Prostate gland (tissue), 2 donors: ENCODE measurements around the gene NTNG1. TPM values are rescaled to one million over a fixed set of nuclear protein-coding genes. Genes with fewer than 3 reads are reported as not detected.

Experiments
- DNase-seq: peaks from one replicate; pipeline ENCODE4 v3.0.0-alpha.2; 2019; ENCODE audit warnings: low spot score
- H3K27ac ChIP-seq, 2 donors: fragments of 200-600 bp; sonication (generic); 2 replicates each; pipeline ENCODE4 v1.5.1; 2017 to 2019
- H3K27me3 ChIP-seq: fragments of 200-600 bp; sonication (generic); replicated peaks from 2 replicates; pipeline ENCODE4 v1.5.1; 2019; ENCODE audit not compliant: insufficient read depth
- H3K36me3 ChIP-seq, 2 donors: fragments of 200-600 bp; sonication (generic); 1 replicate in 1 of 2; 2 replicates in 1 of 2; pipeline versions ENCODE4 v1.5.1 to v1.8.1; 2017 to 2019
- H3K4me1 ChIP-seq: fragments of 200-600 bp; sonication (generic); replicated peaks from 2 replicates; pipeline ENCODE4 v1.5.1; 2019
- H3K4me3 ChIP-seq, 2 donors: fragments of 200-600 bp; sonication (generic); 2 replicates each; pipeline ENCODE4 v1.5.1; 2017 to 2019
- H3K9me3 ChIP-seq: fragments of 200-600 bp; sonication (generic); 2 replicates; pipeline ENCODE4 v1.5.1; 2017
- POLR2A ChIP-seq: fragments of 450-650 bp; IDR thresholded peaks from one replicate; pipeline ENCODE4 v1.6.1; 2016; ENCODE audit warnings: antibody characterized with exemption, mild to moderate bottlenecking
- POLR2AphosphoS5 ChIP-seq: sonication (generic); formaldehyde crosslinking; IDR thresholded peaks from one replicate; pipeline ENCODE4 v1.6.1; 2017; ENCODE audit warnings: antibody characterized with exemption
- WGBS: methylation state at CpG from one replicate; pipeline ENCODE4 v1.1.5; 2018; 5-methylcytosine and 5-hydroxymethylcytosine counted together
- intact Hi-C: fragments of 100-400 bp; cut with DNase I; formaldehyde crosslinking; loops from one replicate; pipeline ENCODE4 v1.14.2; 2022
- total RNA-seq, 2 donors: library from RNA; depleted of rRNA; stranded (reverse); fragments of >200 nt; gene quantifications; one replicate each; pipeline ENCODE4 v1.1.0, GENCODE V29; 2016
- TF ChIP-seq, protein P1 (sequence below), 4 experiments: fragments of 200-600 bp in 2 of 4; fragments of 450-650 bp in 2 of 4; sonication (generic) in 2 of 4; IDR thresholded peaks; 1 replicate in 3 of 4; 2 replicates in 1 of 4; pipeline ENCODE4 v1.5.1; 2016 to 2019; ENCODE audit warnings: antibody characterized with exemption in 4 of 4, mild to moderate bottlenecking in 2 of 4, moderate library complexity in 2 of 4

NTNG1 gene
- total RNA-seq, 2 donors from 2014 or later: 2.6 to 5.1 TPM

DNA sequence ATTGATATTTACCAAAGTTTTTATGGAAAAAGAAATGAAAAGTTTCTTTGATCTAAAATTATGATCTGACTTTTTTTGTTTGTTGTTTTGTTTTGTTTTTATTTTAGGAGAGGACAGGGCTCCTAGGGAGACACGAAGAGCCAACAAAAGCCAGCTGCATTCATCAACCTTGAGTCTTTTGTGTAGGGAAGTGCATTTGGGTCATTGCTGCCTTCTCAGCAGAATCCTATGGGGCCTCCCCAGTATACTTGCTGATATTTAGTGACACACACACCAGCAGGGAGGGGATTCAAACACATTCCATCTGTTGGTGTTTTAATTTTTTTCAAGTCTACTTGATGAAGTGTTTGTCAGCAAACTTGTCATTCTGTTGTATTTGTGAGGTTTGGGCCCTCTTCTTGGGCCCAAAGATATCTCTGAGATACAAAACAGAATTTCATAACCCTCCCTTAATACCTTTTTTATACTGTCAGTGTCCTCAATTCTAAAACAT is 203.5 kb downstream of the NTNG1 start:
- H3K36me3 ChIP-seq: no peaks in the 10 kb centered on the region
- H3K4me1 ChIP-seq: no peaks in the 10 kb centered on the region
- H3K27ac ChIP-seq: no peak overlapping the region
- TF ChIP-seq, protein P1, sequence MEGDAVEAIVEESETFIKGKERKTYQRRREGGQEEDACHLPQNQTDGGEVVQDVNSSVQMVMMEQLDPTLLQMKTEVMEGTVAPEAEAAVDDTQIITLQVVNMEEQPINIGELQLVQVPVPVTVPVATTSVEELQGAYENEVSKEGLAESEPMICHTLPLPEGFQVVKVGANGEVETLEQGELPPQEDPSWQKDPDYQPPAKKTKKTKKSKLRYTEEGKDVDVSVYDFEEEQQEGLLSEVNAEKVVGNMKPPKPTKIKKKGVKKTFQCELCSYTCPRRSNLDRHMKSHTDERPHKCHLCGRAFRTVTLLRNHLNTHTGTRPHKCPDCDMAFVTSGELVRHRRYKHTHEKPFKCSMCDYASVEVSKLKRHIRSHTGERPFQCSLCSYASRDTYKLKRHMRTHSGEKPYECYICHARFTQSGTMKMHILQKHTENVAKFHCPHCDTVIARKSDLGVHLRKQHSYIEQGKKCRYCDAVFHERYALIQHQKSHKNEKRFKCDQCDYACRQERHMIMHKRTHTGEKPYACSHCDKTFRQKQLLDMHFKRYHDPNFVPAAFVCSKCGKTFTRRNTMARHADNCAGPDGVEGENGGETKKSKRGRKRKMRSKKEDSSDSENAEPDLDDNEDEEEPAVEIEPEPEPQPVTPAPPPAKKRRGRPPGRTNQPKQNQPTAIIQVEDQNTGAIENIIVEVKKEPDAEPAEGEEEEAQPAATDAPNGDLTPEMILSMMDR (IDR thresholded peaks at IDR 0.05): no peak
- TF ChIP-seq POLR2A (no peak), POLR2AphosphoS5 (no peak)
- no peaks in the 10 kb centered on the region for H3K27me3 ChIP-seq
- DNase-seq: no peak
- no peaks in the 10 kb centered on the region for H3K9me3 ChIP-seq
- 72% methylated on average over 1 of the region's 1 CpG for WGBS
- intact Hi-C loops: no loop called here
- H3K4me3 ChIP-seq: no peak overlapping the region

DNA sequence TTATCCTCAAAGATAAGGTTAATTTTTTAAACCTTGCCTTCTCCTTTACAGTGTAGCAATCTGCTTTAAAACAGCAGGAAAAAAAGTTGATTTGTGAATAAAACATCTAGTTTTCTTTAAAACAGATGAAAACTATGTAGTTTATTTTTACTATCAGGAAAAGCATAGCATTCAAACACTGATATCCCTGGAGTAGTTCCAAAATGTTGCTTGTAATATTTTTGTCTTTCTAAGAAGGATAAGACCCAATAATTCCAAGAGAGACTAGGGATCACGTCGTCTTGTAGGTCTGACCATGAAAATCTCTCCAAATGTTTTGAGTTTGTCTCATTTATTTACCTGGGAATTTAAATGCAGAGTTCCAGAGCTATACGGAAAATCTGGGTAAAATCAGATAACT is 204.0 kb downstream of the NTNG1 start:
- no peaks in the 10 kb centered on the region for H3K27me3 ChIP-seq
- no peak for DNase-seq

DNA sequence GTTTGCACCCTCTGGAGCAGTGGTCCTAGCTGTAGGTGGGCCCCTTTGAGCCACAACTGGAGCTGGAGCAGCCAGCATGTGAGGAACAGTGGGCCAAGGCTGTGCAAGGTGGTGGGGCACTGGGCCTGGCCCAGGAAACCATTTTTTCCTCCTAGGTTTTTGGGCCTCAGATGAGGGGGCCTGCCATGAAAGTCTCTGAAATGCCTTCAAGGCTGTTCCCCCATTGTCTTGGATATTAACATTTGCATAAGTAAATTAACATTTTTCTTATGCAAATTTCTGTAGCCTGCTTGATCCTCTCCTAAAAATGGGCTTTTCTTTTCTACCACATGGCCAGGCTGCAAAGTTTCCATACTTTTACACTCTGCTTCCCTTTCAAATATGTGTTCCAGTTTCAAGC is 212.0 kb downstream of the NTNG1 start:
- DNase-seq: no peak
- Histone ChIP-seq H3K36me3 (no peaks in the 10 kb centered on the region), H3K4me1 (no peaks in the 10 kb centered on the region), H3K27ac (no peak overlapping the region), H3K4me3 (no peak overlapping the region), H3K27me3 (no peaks in the 10 kb centered on the region), H3K9me3 (no peaks in the 10 kb centered on the region)
- TF ChIP-seq, protein P1 (IDR thresholded peaks at IDR 0.05): no peak
- TF ChIP-seq POLR2A (no peak), POLR2AphosphoS5 (no peak)
- intact Hi-C loops: no loop called here

More for the DNA sequence above, 204.0 kb downstream of the NTNG1 start:
- no peak overlapping the region for H3K27ac ChIP-seq
- H3K9me3 ChIP-seq: no peaks in the 10 kb centered on the region
- no peaks in the 10 kb centered on the region for H3K4me1 ChIP-seq
- intact Hi-C loops: no loop called here
- 70% methylated on average over 3 of the region's 3 CpGs for WGBS
- TF ChIP-seq POLR2A (no peak), POLR2AphosphoS5 (no peak)
- TF ChIP-seq, protein P1 (IDR thresholded peaks at IDR 0.05): no peak
- no peak overlapping the region for H3K4me3 ChIP-seq
- H3K36me3 ChIP-seq: no peaks in the 10 kb centered on the region

DNA sequence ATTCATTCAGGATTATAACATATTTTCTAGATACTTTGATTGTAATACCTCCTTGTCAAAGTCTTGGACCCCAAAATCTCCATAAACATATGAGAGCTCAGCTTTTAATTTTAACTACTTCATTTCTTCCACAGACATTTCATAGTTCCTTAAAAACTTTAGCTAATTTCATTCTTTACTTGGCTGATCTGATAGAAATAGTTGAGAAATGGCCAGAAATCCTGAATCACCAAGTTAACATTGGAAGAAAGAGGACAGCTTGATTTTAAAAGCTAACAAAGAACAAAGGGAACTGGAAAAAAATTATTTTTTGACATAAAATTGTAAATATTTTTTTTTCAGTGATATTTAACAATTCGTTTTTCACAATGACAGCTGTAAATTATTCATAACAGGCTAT is 216.5 kb downstream of the NTNG1 start:
- no peaks in the 10 kb centered on the region for H3K4me1 ChIP-seq
- DNase-seq: no peak
- no peaks in the 10 kb centered on the region for H3K27me3 ChIP-seq
- H3K27ac ChIP-seq: no peak overlapping the region
- 10% methylated on average over 1 of the region's 1 CpG for WGBS
- no peaks in the 10 kb centered on the region for H3K36me3 ChIP-seq
- intact Hi-C loops: no loop called here
- no peaks in the 10 kb centered on the region for H3K9me3 ChIP-seq
- TF ChIP-seq POLR2A (no peak), POLR2AphosphoS5 (no peak)
- TF ChIP-seq, protein P1 (IDR thresholded peaks at IDR 0.05): no peak
- no peak overlapping the region for H3K4me3 ChIP-seq

- WGBS: 45% methylated on average over 5 of the region's 5 CpGs
- no peak overlapping the region for H3K4me3 ChIP-seq
- no peaks in the 10 kb centered on the region for H3K36me3 ChIP-seq
- intact Hi-C loops: no loop called here
- no peak for TF ChIP-seq POLR2A
- TF ChIP-seq, protein P1 (IDR thresholded peaks at IDR 0.05): no peak
- no peak for TF ChIP-seq POLR2AphosphoS5
- no peaks in the 10 kb centered on the region for H3K9me3 ChIP-seq
- H3K27me3 ChIP-seq: no peaks in the 10 kb centered on the region
- DNase-seq: no peak
- no peaks in the 10 kb centered on the region for H3K4me1 ChIP-seq
- H3K27ac ChIP-seq: no peak overlapping the region
Measured at GRCh38 chr1:107358619-107359327, 217.9 kb downstream of the NTNG1 start.
